HEK293T (cell line): ENCODE results near the gene ALDOC.

Experiments used
- CTCF ChIA-PET: fragments of 350-600 bp; formaldehyde crosslinking; extraction: SDS; loops from one replicate; lab custom pipeline; 2021; ENCODE audit warnings: antibody characterized with exemption, inconsistent platforms; lab: Yijun Ruan, JAX
- POLR2A ChIA-PET: fragments of 350-600 bp; formaldehyde crosslinking; extraction: SDS; loops from one replicate; lab custom pipeline; 2020; ENCODE audit warnings: antibody characterized with exemption, inconsistent platforms; lab: Yijun Ruan, JAX
- DNase-seq: peaks from one replicate; pipeline ENCODE4 v3.0.0; 2012; ENCODE audit warnings: mixed read lengths; ENCODE audit errors: extremely low spot score
- ARNT ChIP-seq: fragments of 450-650 bp; IDR thresholded peaks from 2 replicates; pipeline ENCODE4 v1.6.1; 2017; ENCODE audit warnings: mild to moderate bottlenecking
- BHLHE40 ChIP-seq: fragments of 450-650 bp; IDR thresholded peaks from 2 replicates; pipeline ENCODE4 v1.6.1; 2016; ENCODE audit warnings: mild to moderate bottlenecking, moderate library complexity, borderline replicate concordance
- CTBP1 ChIP-seq: fragments of 450-650 bp; IDR thresholded peaks from 2 replicates; pipeline ENCODE4 v1.6.1; 2016; ENCODE audit warnings: borderline replicate concordance
- ELF4 ChIP-seq: fragments of 450-650 bp; IDR thresholded peaks from 2 replicates; pipeline ENCODE4 v1.6.1; 2017; ENCODE audit warnings: antibody characterized with exemption
- FOXA1 ChIP-seq: fragments of 450-650 bp; IDR thresholded peaks from 2 replicates; pipeline ENCODE4 v1.6.1; 2016; ENCODE audit warnings: mild to moderate bottlenecking
- FOXK2 ChIP-seq: fragments of 450-650 bp; IDR thresholded peaks from 2 replicates; pipeline ENCODE4 v1.6.1; 2016; ENCODE audit warnings: mild to moderate bottlenecking
- FOXM1 ChIP-seq: fragments of 450-650 bp; IDR thresholded peaks from 2 replicates; pipeline ENCODE4 v1.6.1; 2017; ENCODE audit warnings: mild to moderate bottlenecking, borderline replicate concordance
- HDGF ChIP-seq: fragments of 450-650 bp; IDR thresholded peaks from 2 replicates; pipeline ENCODE4 v1.6.1; 2017; ENCODE audit warnings: antibody characterized with exemption, borderline replicate concordance
- L3MBTL2 ChIP-seq: fragments of 450-650 bp; conservative IDR thresholded peaks from 2 replicates; pipeline ENCODE4 v1.6.1; 2016; ENCODE audit warnings: mild to moderate bottlenecking
- LEF1 ChIP-seq: fragments of 450-650 bp; IDR thresholded peaks from 2 replicates; pipeline ENCODE4 v1.6.1; 2017; ENCODE audit warnings: mild to moderate bottlenecking, borderline replicate concordance
- NFRKB ChIP-seq: fragments of 450-650 bp; IDR thresholded peaks from 2 replicates; pipeline ENCODE4 v1.6.1; 2016; ENCODE audit warnings: mild to moderate bottlenecking, moderate library complexity
- PKNOX1 ChIP-seq: fragments of 450-650 bp; IDR thresholded peaks from 2 replicates; pipeline ENCODE4 v1.6.1; 2016
- SP1 ChIP-seq: fragments of 450-650 bp; IDR thresholded peaks from 2 replicates; pipeline ENCODE4 v1.6.1; 2017
- SUZ12 ChIP-seq: fragments of 450-650 bp; IDR thresholded peaks from 2 replicates; pipeline ENCODE4 v1.6.1; 2016; ENCODE audit warnings: mild to moderate bottlenecking
- TARDBP ChIP-seq: fragments of 450-650 bp; IDR thresholded peaks from 2 replicates; pipeline ENCODE4 v1.6.1; 2016
- ZNF384 ChIP-seq: fragments of 450-650 bp; IDR thresholded peaks from 2 replicates; pipeline ENCODE4 v1.6.1; 2016

The ALDOC gene

GRCh38 chr17:28530926-28531325 is 45.8 kb downstream of the ALDOC start:
- ChIA-PET POLR2A (interaction anchor here (1.2 kb wide), 1 partner anchor 11 kb away, joined by 3 read pairs; no protein-coding TSS in a partner anchor), CTCF (no interaction called here)
- no peak for DNase-seq
- TF ChIP-seq NFRKB = no peak
- TF ChIP-seq ELF4 = no peak
- no peak for TF ChIP-seq FOXA1
- TF ChIP-seq FOXK2 = no peak
- TF ChIP-seq BHLHE40 = no peak
- TF ChIP-seq ARNT = no peak
- no peak for TF ChIP-seq PKNOX1
- no peak for TF ChIP-seq CTBP1
- TF ChIP-seq SP1 = no peak
- TF ChIP-seq L3MBTL2 = no peak

- DNase-seq = no peak
These were observed 46.4 kb downstream of the ALDOC start for GRCh38 chr17:28530250-28530649.

GRCh38 chr17:28529013-28529400 is 47.7 kb downstream of the ALDOC start:
- no peak for TF ChIP-seq LEF1
- TF ChIP-seq BHLHE40 = no peak
- no peak for TF ChIP-seq SP1
- no peak for TF ChIP-seq TARDBP
- no peak for TF ChIP-seq NFRKB
- TF ChIP-seq PKNOX1 = no peak
- TF ChIP-seq HDGF = no peak
- DNase-seq = no peak
- ChIA-PET CTCF (interaction anchor here (1.0 kb wide), 1 partner anchor 34 kb away, joined by 3 read pairs; no protein-coding TSS in a partner anchor), POLR2A (no interaction called here)

More at GRCh38 chr17:28530250-28530649, 46.4 kb downstream of the ALDOC start:
- CTCF ChIA-PET = interaction anchor here (0.6 kb wide), 1 partner anchor 17 kb away, joined by 3 read pairs; no protein-coding TSS in a partner anchor
- TF ChIP-seq SUZ12 (no peak), L3MBTL2 (no peak), ELF4 (no peak)
- POLR2A ChIA-PET = no interaction called here

GRCh38 chr17:28528327-28529012 is 48.2 kb downstream of the ALDOC start:
- ChIA-PET POLR2A (interaction anchor here (0.9 kb wide), 1 partner anchor 26 kb away, joined by 3 read pairs; no protein-coding TSS in a partner anchor), CTCF (interaction anchor here (1.0 kb wide), 1 partner anchor 33 kb away, joined by 3 read pairs; no protein-coding TSS in a partner anchor)
- TF ChIP-seq SUZ12 (no peak), CTBP1 (no peak), LEF1 (no peak), NFRKB (no peak), ELF4 (no peak), HDGF (no peak), SP1 (no peak), TARDBP (no peak), FOXM1 (no peak), L3MBTL2 (no peak), ARNT (no peak), FOXA1 (no peak), PKNOX1 (no peak), ZNF384 (no peak), FOXK2 (no peak), BHLHE40 (no peak)
- DNase-seq = no peak

GRCh38 chr17:28527859-28528258 is 48.8 kb downstream of the ALDOC start:
- POLR2A ChIA-PET = interaction anchor here (0.9 kb wide), 1 partner anchor 25 kb away, joined by 3 read pairs; no protein-coding TSS in a partner anchor

GRCh38 chr17:28527181-28527681 is 49.5 kb downstream of the ALDOC start:
- DNase-seq = no peak
- ChIA-PET POLR2A (interaction anchor here (0.9 kb wide), 1 partner anchor 24 kb away, joined by 3 read pairs; no protein-coding TSS in a partner anchor), CTCF (interaction anchor here (0.9 kb wide), 1 partner anchor 13 kb away, joined by 3 read pairs; no protein-coding TSS in a partner anchor)
- TF ChIP-seq PKNOX1 (no peak), FOXM1 (no peak), LEF1 (no peak), FOXK2 (no peak), BHLHE40 (no peak), L3MBTL2 (no peak), TARDBP (no peak)

More at GRCh38 chr17:28527859-28528258, 48.8 kb downstream of the ALDOC start:
- DNase-seq = no peak
- TF ChIP-seq CTBP1 (no peak), ARNT (no peak), NFRKB (no peak), LEF1 (no peak), L3MBTL2 (no peak)
- CTCF ChIA-PET = interaction anchor here (1.0 kb wide), 1 partner anchor 33 kb away, joined by 3 read pairs; no protein-coding TSS in a partner anchor
